Cardiac muscle cell (in vitro differentiated cells and primary cell): ENCODE measurements around the gene PRKCB. TPM values are rescaled to one million over a fixed set of nuclear protein-coding genes. Genes with fewer than 3 reads are reported as not detected.

ENCODE experiments used
- DNase-seq, 2 donors: peaks; one replicate each; pipeline versions ENCODE4 v3.0.0 to v3.0.0-alpha.2; 2010 to 2017; ENCODE audit warnings: low read depth in 1 of 2, low spot score in 1 of 2
- H3K27ac ChIP-seq: fragments of 200-600 bp; sonication (generic); 2 replicates; pipeline ENCODE4 v1.5.1; 2016
- H3K27me3 ChIP-seq: fragments of 200-600 bp; sonication (generic); 2 replicates; pipeline ENCODE4 v1.6.0; 2016; ENCODE audit warnings: control low read depth
- H3K36me3 ChIP-seq: fragments of 200-600 bp; sonication (generic); 2 replicates; pipeline ENCODE4 v1.5.1; 2016; ENCODE audit warnings: control low read depth
- H3K4me1 ChIP-seq: fragments of 200-600 bp; sonication (generic); 2 replicates; pipeline ENCODE4 v1.8.1; 2017; ENCODE audit warnings: low read depth, mild to moderate bottlenecking, mixed run types
- H3K4me3 ChIP-seq: fragments of 200-600 bp; sonication (generic); 2 replicates; pipeline ENCODE4 v1.5.1; 2016; ENCODE audit warnings: mild to moderate bottlenecking
- H3K9me3 ChIP-seq: fragments of 200-600 bp; sonication (generic); 2 replicates; pipeline ENCODE4 v1.5.1; 2017; ENCODE audit warnings: low read depth, mild to moderate bottlenecking, control low read depth
- CTCF ChIP-seq: IDR thresholded peaks from 2 replicates; pipeline ENCODE4 v1.5.1; 2012; ENCODE audit warnings: low read depth, mild to moderate bottlenecking, low read length
- polyA plus RNA-seq: library from polyadenylated mRNA; unstranded; fragments of >200 nt; fragmentation: Nextera tagmentation; extraction: Ambion mirVana; gene quantifications from 2 replicates; pipeline ENCODE4 v1.2.1, GENCODE V29; 2016
- total RNA-seq: library from RNA; depleted of rRNA; stranded (reverse); fragments of >200 nt; gene quantifications from 2 replicates; pipeline ENCODE4 v1.2.3, GENCODE V29; 2016

PRKCB gene
- total and polyA plus RNA-seq, 2 experiments from 2014 or later: 0.66 to 1.5 TPM

- Histone ChIP-seq H3K4me1 (no peaks in the 10 kb centered on the region), H3K4me3 (no peak overlapping the region), H3K27me3 (peaks cover 3% of the 10 kb centered on the region), H3K9me3 (no peaks in the 10 kb centered on the region), H3K27ac (no peak overlapping the region), H3K36me3 (no peaks in the 10 kb centered on the region)
- peak in 1 of 2 donors; percentile 29 for DNase-seq
- no peak for TF ChIP-seq CTCF
These were observed 65.6 kb downstream of the PRKCB start for GRCh38 chr16:23901178-23902033.

DNA sequence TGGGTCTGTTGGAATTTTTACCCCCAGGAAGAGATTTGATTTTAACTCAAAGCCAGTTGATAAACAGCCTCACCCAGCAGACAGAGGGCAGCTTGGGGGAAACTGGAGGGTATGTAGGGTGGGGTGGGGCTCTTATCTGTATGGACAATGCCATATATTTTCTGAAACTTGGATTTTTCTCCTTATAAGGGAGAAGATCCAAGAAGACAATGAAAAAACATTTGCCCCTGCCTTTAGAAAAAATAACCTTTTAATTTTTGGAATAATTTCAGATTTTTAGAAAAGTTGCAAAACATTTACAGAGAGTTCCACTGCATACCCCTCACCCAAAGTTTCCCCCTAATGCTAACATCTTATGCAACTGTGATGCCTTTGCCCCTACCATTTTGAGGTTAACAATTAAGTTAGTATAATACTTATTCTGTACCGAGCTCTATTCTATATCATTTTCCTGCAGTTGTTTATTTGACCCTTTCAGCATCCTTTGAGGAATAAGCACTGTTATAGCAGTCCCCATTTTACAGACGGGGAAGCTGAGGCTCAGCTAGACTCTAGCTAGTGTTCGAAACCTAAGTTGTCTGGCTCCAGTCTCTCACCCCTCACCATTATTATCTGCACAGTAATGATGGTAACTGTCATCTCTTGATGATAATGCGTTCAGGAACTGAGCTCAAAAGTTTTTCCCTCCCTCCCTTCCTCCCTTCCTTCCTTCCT is 66.4 kb downstream of the PRKCB start:
- H3K36me3 ChIP-seq: no peaks in the 10 kb centered on the region
- DNase-seq: no peak

GRCh38 chr16:23902748-23903414 is 67.1 kb downstream of the PRKCB start:
- Histone ChIP-seq H3K9me3 (no peaks in the 10 kb centered on the region), H3K4me3 (no peak overlapping the region), H3K4me1 (no peaks in the 10 kb centered on the region), H3K36me3 (no peaks in the 10 kb centered on the region), H3K27ac (no peak overlapping the region), H3K27me3 (no peaks in the 10 kb centered on the region)
- no peak for DNase-seq
- no peak for TF ChIP-seq CTCF

More for the DNA sequence above, 66.4 kb downstream of the PRKCB start:
- TF ChIP-seq CTCF: no peak
- Histone ChIP-seq H3K4me3 (no peak overlapping the region), H3K27me3 (peaks cover 3% of the 10 kb centered on the region), H3K9me3 (no peaks in the 10 kb centered on the region), H3K27ac (no peak overlapping the region), H3K4me1 (no peaks in the 10 kb centered on the region)

DNA sequence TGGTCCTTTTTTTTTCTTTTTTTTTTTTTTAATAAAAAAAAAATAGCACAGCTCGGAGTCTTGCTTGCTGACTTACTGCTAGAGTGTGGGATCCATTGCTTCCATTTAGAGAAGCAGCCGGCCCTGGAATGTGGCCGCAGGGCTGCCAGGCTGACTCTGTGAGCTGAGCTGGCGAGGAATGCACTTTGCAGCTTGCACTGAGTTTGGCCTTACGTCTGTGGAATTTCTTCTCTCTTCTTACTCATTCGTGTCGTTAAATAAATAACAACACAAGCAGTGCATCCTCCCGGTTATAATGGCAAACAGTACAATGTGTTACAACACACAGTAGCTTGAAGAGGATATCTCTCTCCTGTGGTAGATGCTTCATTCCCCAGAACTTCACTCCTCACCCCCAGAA is 69.2 kb downstream of the PRKCB start:
- H3K36me3 ChIP-seq: no peaks in the 10 kb centered on the region
- TF ChIP-seq CTCF: no peak
- no peaks in the 10 kb centered on the region for H3K9me3 ChIP-seq
- H3K4me3 ChIP-seq: no peak overlapping the region
- H3K4me1 ChIP-seq: no peaks in the 10 kb centered on the region
- peak; percentile 39 to 84 for DNase-seq
- no peaks in the 10 kb centered on the region for H3K27me3 ChIP-seq
- H3K27ac ChIP-seq: no peak overlapping the region

- no peak for TF ChIP-seq CTCF
- DNase-seq: no peak
- no peaks in the 10 kb centered on the region for H3K4me1 ChIP-seq
- H3K4me3 ChIP-seq: no peak overlapping the region
- H3K9me3 ChIP-seq: no peaks in the 10 kb centered on the region
- no peaks in the 10 kb centered on the region for H3K36me3 ChIP-seq
- H3K27me3 ChIP-seq: no peaks in the 10 kb centered on the region
- H3K27ac ChIP-seq: no peak overlapping the region
These were observed 71.7 kb downstream of the PRKCB start for GRCh38 chr16:23907457-23907902.
